CD14-positive monocyte (primary cell): ENCODE data around the gene ACTR5. TPM values are rescaled to one million over a fixed set of nuclear protein-coding genes. Genes with fewer than 3 reads are reported as not detected.

Experiments used
- DNase-seq, 3 donors: peaks; one replicate each; pipeline ENCODE4 v3.0.0-alpha.2; 2011 to 2022
- H2AFZ ChIP-seq: 2 replicates; pipeline ENCODE4 v1.6.0; 2012; ENCODE audit warnings: mild to moderate bottlenecking, low read depth, low read length, inconsistent platforms; ENCODE audit not compliant: insufficient read depth, poor library complexity, severe bottlenecking
- H3K27ac ChIP-seq, 2 donors: 1 replicate in 1 of 2; 2 replicates in 1 of 2; pipeline ENCODE4 v1.5.1; 2012 to 2013; ENCODE audit warnings: low read length in 2 of 2, control low read depth in 1 of 2, inconsistent platforms in 1 of 2, low read depth in 1 of 2, mild to moderate bottlenecking in 1 of 2
- H3K27me3 ChIP-seq, 2 donors: one replicate each; pipeline versions ENCODE4 v1.6.0 to v1.6.1; 2011 to 2013; ENCODE audit warnings: low read length in 2 of 2; ENCODE audit not compliant: control insufficient read depth in 2 of 2, insufficient read depth in 2 of 2
- H3K36me3 ChIP-seq, 2 donors: replicated peaks in 1 of 2; 1 replicate in 1 of 2; 2 replicates in 1 of 2; pipeline versions ENCODE4 v1.5.1 to v1.6.1; 2012 to 2013; ENCODE audit warnings: low read length in 2 of 2, control low read depth in 1 of 2, inconsistent platforms in 1 of 2, mild to moderate bottlenecking in 1 of 2; ENCODE audit not compliant: insufficient read depth in 2 of 2, control insufficient read depth in 1 of 2
- H3K4me1 ChIP-seq, 2 donors: 1 replicate in 1 of 2; 2 replicates in 1 of 2; pipeline versions ENCODE4 v1.5.1 to v1.6.1; 2012 to 2013; ENCODE audit warnings: low read length in 2 of 2, control low read depth in 1 of 2, inconsistent platforms in 1 of 2, mild to moderate bottlenecking in 1 of 2, moderate library complexity in 1 of 2; ENCODE audit not compliant: insufficient read depth in 2 of 2, control insufficient read depth in 1 of 2
- H3K4me2 ChIP-seq: replicated peaks from 2 replicates; pipeline ENCODE3; 2012; ENCODE audit warnings: low read length, moderate library complexity, mild to moderate bottlenecking; ENCODE audit not compliant: poor library complexity, severe bottlenecking; ENCODE audit errors: extremely low read depth
- H3K4me3 ChIP-seq, 3 experiments: fragments of 200-600 bp in 1 of 3; sonication (generic) in 1 of 3; replicated peaks in 1 of 3; 1 replicate in 2 of 3; 2 replicates in 1 of 3; pipeline ENCODE4 v1.5.1; 2011 to 2013; ENCODE audit warnings: low read length in 3 of 3, mild to moderate bottlenecking in 3 of 3, control low read depth in 2 of 3, low read depth in 2 of 3, inconsistent platforms in 1 of 3, moderate library complexity in 1 of 3
- H3K79me2 ChIP-seq: 2 replicates; pipeline ENCODE4 v1.6.0; 2012; ENCODE audit warnings: mild to moderate bottlenecking, control low read depth, inconsistent platforms, low read length, moderate library complexity; ENCODE audit not compliant: insufficient read depth
- H3K9ac ChIP-seq: 2 replicates; pipeline ENCODE4 v1.6.0; 2017; ENCODE audit warnings: low read length, mild to moderate bottlenecking; ENCODE audit not compliant: insufficient read depth, poor library complexity, severe bottlenecking
- H3K9me3 ChIP-seq, 2 donors: replicated peaks in 1 of 2; 1 replicate in 1 of 2; 2 replicates in 1 of 2; pipeline versions ENCODE4 v1.5.1 to v1.6.1; 2012 to 2013; ENCODE audit warnings: low read length in 2 of 2, control low read depth in 1 of 2; ENCODE audit not compliant: control insufficient read depth in 1 of 2, insufficient read depth in 1 of 2
- H4K20me1 ChIP-seq: 2 replicates; pipeline ENCODE4 v1.6.0; 2012; ENCODE audit warnings: mild to moderate bottlenecking, low read length, control low read depth, moderate library complexity; ENCODE audit not compliant: insufficient read depth
- H3K27ac Mint-ChIP-seq, 7 donors: one replicate each; pipeline ENCODE4 v1.8.0; 2020; ENCODE audit warnings: mild to moderate bottlenecking in 7 of 7, mixed read lengths in 7 of 7, moderate library complexity in 6 of 7, inconsistent platforms in 2 of 7
- H3K27me3 Mint-ChIP-seq, 3 donors: one replicate each; pipeline ENCODE4 v1.8.0; 2021 to 2022; ENCODE audit warnings: low read depth in 3 of 3, mild to moderate bottlenecking in 3 of 3, mixed read lengths in 3 of 3, moderate library complexity in 3 of 3, inconsistent platforms in 1 of 3
- H3K36me3 Mint-ChIP-seq, 2 donors: one replicate each; pipeline ENCODE4 v1.8.0; 2020; ENCODE audit warnings: mixed read lengths in 2 of 2, inconsistent platforms in 1 of 2, mild to moderate bottlenecking in 1 of 2
- H3K4me1 Mint-ChIP-seq: one replicate; pipeline ENCODE4 v1.8.0; 2020; ENCODE audit warnings: mild to moderate bottlenecking, mixed read lengths
- H3K4me3 Mint-ChIP-seq, 2 donors: one replicate each; pipeline ENCODE4 v1.8.0; 2020; ENCODE audit warnings: mild to moderate bottlenecking in 2 of 2, mixed read lengths in 2 of 2, moderate library complexity in 1 of 2
- H3K9me3 Mint-ChIP-seq, 7 donors: one replicate each; pipeline ENCODE4 v1.8.0; 2020 to 2022; ENCODE audit warnings: mixed read lengths in 7 of 7, mild to moderate bottlenecking in 6 of 7, moderate library complexity in 6 of 7, inconsistent platforms in 2 of 7
- CTCF ChIP-seq: fragments of 200-600 bp; IDR thresholded peaks from one replicate; pipeline ENCODE4 v1.8.0; 2022; ENCODE audit warnings: antibody characterized with exemption, mild to moderate bottlenecking
- WGBS: methylation state at CpG from one replicate; pipeline ENCODE4 v1.1.5; 2013; ENCODE audit warnings: missing lambda C conversion rate; ENCODE audit not compliant: insufficient coverage; 5-methylcytosine and 5-hydroxymethylcytosine counted together
- intact Hi-C, 2 donors: fragments of 100-400 bp; cut with micrococcal nuclease; formaldehyde crosslinking; loops; one replicate each; pipeline versions ENCODE4 v1.15.0 to v1.15.1; 2023
- polyA plus RNA-seq, 3 donors: library from polyadenylated mRNA; depleted of rRNA in 1 of 3; unstranded in 2 of 3; stranded (reverse) in 1 of 3; fragments of 300-500 nt in 2 of 3; fragments of >200 nt in 1 of 3; fragmentation: Illumina TruSeq in 2 of 3; gene quantifications; 1 replicate in 2 of 3; 2 replicates in 1 of 3; pipeline ENCODE4 v1.2.3, GENCODE V29; 2012 to 2021

ACTR5 gene
- polyA plus RNA-seq, 3 donors: 6.6 to 15.6 (median 7.3) TPM

GRCh38 chr20:38759106-38759505 is 10.8 kb downstream of the ACTR5 start:
- no peaks in the 10 kb centered on the region for H4K20me1 ChIP-seq
- no peak overlapping the region for H2AFZ ChIP-seq
- DNase-seq: no peak
- H3K27me3 Mint-ChIP-seq: no peaks in the 10 kb centered on the region
- no peaks in the 10 kb centered on the region for H3K79me2 ChIP-seq
- WGBS: 98% methylated on average over 6 of the region's 7 CpGs
- no peaks in the 10 kb centered on the region for H3K27me3 ChIP-seq
- TF ChIP-seq CTCF: no peak
- no peak overlapping the region for H3K27ac ChIP-seq
- peaks cover 22% of the 10 kb centered on the region for H3K4me1 Mint-ChIP-seq
- H3K4me3 ChIP-seq: no peak overlapping the region
- no peak overlapping the region for H3K27ac Mint-ChIP-seq
- H3K9ac ChIP-seq: no peak overlapping the region
- peaks cover 62 to 94% of the 10 kb centered on the region in 2 donors for H3K36me3 ChIP-seq
- H3K4me1 ChIP-seq: peaks cover 4 to 14% of the 10 kb centered on the region in 2 donors
- intact Hi-C loops: no loop called here
- peaks cover 0 to 1% (median 0%) of the 10 kb centered on the region in 7 donors for H3K9me3 Mint-ChIP-seq
- peaks cover 84 to 89% of the 10 kb centered on the region in 2 donors for H3K36me3 Mint-ChIP-seq
- H3K9me3 ChIP-seq: no peaks in the 10 kb centered on the region
- H3K4me2 ChIP-seq: no peak overlapping the region
- no peak overlapping the region for H3K4me3 Mint-ChIP-seq

GRCh38 chr20:38760978-38761377 is 12.7 kb downstream of the ACTR5 start:
- Mint-ChIP-seq H3K4me3 (no peak overlapping the region), H3K4me1 (peaks cover 22% of the 10 kb centered on the region), H3K36me3 (peaks cover 83 to 88% of the 10 kb centered on the region in 2 donors), H3K27ac (peak overlapping the region in 2 of 7 donors; percentile 7 to 54), H3K27me3 (no peaks in the 10 kb centered on the region), H3K9me3 (no peaks in the 10 kb centered on the region)
- Histone ChIP-seq H2AFZ (no peak overlapping the region), H3K79me2 (no peaks in the 10 kb centered on the region), H4K20me1 (no peaks in the 10 kb centered on the region), H3K9ac (no peak overlapping the region), H3K4me1 (peaks cover 4 to 14% of the 10 kb centered on the region in 2 donors), H3K9me3 (no peaks in the 10 kb centered on the region), H3K4me2 (no peak overlapping the region), H3K36me3 (peaks cover 63 to 96% of the 10 kb centered on the region in 2 donors), H3K27ac (peak overlapping the region in 1 of 2 donors; percentile 34), H3K4me3 (no peak overlapping the region), H3K27me3 (no peaks in the 10 kb centered on the region)
- 89% methylated on average over 3 of the region's 4 CpGs for WGBS
- TF ChIP-seq CTCF: no peak
- no peak for DNase-seq
- intact Hi-C loops: no loop called here
